ENCODE results near the gene ATF3.

The ATF3 gene

DNA sequence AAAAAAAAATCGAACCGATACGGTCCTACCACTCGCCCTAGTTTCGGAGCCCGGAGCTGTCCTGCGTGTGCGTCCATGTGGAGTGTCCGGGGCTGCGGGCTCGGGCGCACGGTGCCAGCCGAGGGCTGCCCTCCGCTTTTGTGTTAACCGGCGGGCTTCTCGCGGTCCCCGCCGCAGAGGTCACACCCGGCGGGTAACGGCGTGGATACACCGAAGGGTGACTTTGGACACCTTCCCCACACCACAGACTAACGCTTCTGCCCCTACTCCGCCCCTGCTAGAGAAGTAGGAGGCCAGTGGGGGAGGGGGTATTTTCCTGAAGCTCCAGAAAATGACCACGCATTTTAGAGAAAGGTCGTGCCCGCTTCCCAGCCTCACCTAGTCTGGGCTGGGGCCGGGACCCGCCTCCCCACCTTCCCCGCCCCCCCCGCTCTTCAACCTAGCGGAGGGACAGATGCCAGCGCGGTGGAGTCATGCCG, 609 bp upstream of the ATF3 start:
- DNase-seq (ENCODE audit: low read depth, low spot score) = no peak

DNA sequence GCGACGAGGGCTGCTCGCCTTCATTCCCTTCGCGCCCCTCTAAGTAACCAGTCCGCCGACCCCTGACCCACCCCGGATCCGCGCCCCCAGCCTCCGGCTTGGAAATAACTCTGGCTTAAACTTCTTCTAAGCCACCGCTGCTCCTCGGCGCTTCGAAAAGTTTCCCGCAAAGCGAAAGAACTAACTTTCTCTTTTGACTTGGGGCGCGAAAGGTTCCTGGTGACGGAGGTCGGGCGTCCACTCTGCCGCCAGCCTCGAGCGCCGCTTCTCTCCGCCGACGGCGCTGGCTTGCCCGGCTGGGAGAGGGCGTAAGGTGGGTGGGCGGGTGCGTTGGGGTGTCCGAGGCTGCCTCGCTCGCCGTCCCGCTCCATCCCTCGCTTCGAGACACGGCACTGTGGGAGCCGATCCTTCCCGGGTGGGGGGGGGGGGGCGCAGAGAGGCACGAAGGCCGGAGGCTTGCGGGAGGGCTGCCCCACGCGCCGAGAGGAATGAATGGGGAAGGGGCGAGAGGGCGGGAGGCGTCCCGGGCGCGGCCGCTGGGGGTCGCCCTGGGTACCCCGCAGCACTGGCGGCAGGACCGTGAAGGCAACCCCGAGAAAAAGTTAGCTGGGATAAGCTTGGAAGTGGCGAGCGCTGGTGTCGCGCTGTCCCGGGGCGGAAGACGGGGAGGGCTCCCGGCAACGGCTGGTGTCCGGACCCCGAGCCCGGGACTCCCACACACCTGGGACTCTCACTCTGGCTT, 569 bp downstream of the ATF3 start:
- DNase-seq (ENCODE audit: low read depth, low spot score) = no peak

DNA sequence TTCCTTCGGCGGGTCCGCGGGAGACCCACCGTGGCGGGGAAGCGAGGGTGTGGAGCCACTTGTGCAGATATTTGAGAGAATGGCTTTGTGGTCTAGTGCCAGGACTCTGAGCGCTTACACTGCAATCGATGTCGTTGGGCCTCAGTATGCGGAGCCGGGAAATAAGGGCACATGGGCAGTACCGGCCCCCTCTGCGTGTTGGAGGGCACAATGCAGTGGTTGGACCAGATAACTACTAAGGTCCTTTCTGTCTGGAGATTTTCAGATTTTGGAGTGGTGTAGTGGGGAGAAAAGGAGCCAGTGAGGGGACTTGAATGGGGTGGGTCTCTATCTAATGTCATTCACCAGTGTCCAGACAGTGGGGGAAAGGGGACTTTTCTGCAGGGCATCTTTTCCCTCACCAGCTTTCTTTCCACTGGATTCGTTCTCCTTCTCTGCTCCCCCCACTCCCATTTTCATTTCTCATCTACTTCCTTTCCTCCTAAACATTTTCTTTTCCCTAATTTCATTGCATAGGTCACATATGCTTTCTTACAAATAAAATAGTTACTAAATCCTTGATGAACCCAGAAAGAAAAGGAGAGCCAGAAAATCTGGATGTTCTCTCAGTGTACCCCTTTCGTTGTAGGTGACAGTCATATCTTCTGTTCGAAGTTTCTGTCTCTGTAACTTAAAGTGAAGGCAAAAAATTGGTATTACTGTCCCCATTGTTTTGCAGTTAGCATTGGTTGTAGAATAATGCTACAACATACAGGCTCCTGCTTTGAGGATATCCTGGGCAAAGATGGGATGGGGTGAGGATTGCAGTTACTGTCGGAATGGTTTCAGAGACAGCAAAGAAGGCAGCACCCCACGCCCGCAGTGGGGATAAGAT, 1.4 kb downstream of the ATF3 start:
- no peak for DNase-seq (ENCODE audit: low read depth, low spot score)

DNA sequence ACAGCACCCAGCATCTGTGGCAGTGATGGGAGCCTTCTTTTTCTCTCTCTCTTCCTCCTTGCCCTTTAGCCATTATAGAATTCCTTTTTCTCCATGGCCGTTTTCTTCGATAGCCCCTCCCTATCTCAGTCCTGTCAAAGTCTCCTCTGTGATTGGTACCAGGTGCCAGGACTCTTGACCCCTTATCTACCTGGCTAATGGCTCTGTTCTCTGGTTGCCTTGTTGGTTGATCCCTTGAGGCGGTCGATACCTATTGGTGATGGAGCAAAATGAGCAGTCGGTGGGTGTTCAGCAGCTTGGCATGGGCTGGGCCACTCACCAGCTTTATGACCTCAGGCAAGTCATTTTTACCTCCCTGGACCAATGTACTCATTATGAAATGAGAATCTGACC, 2.0 kb downstream of the ATF3 start:
- DNase-seq (ENCODE audit: low read depth, low spot score) = no peak

DNA sequence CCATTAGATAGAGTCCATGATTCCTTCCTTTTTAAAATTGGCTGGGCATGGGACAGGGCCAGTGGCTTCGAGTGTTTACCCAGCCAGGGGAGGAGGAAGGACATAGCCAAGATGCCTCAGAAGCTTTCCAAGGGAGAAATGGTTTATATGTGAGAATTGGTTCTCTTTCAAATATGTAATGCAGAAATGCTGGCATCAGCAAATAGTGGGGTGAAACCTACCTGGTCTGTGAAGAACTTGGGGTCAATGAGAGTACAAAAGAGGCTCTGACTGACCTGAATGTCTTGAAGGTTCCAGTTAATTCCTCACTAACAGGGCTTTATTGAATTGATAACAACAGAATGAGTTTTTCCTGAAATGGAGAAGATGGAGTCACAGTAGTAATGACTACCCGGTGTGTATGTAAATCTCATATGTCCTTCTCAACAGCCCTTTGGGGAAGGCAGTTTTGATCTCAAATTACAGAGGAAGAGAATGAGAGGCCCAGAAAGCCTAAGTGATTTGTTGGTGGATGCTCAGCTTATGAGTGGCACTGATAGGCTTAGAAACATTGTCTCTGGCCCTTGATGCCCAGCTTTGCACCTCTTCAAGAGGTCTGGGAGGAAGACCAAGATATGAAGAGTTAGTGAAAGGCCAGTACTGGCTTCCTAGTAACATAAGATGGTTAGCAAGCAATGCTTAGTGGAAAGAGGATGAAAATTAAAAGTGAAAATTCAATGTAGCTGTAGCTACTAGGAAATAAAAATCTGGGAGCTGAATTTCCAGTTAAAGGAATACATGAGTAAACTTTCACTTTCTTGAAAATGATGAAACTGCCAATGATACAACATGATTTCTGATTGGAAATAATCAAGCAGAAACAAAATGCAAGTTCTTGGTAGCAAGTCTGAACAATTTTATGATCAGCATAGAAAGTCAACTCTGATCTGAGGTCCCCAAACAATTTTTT, 2.7 kb downstream of the ATF3 start:
- no peak for DNase-seq (ENCODE audit: low read depth, low spot score)

DNA sequence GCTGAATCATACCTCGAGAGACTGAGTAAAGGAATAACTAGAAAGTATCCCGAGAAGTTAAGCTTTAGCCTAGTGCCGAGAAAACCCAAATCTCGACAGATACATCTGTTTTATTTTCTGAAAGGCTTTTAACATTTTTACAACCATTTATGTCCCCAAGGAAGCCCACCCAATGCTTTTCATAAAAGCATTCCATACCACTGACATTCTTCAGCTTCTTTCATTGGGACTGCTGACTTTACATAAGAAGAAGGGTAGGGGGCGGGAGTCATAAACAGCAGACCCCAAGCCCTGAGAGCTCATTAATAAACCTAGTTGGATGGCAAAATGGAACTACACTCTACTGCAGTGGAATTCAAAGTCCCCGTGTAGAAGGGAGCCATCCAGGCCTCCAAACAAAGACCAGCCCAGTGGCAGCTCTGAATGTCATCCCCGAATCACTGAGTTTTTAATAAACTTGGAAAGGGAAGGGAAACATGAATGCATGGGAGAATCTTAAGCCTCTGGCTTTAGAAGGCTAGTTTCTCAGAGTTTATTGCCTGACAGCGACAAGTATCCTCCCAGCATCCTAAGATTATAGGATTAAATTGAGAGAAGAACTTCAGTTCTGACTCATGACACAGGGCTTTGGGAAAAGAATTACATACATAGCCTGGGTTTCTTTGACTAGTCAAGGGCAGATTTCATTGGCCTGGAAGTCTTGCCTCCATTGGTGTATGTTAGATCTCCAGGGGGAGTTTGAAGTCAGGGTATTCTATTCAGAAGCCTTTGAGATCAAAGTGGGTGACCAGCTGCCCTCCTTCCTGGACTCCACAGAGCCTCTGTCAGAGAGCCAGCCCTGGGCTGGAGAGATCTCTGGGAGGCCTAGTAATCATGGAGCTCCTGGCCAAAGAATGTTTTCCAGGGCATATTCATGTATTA, 3.7 kb downstream of the ATF3 start:
- DNase-seq (ENCODE audit: low read depth, low spot score) = no peak

DNA sequence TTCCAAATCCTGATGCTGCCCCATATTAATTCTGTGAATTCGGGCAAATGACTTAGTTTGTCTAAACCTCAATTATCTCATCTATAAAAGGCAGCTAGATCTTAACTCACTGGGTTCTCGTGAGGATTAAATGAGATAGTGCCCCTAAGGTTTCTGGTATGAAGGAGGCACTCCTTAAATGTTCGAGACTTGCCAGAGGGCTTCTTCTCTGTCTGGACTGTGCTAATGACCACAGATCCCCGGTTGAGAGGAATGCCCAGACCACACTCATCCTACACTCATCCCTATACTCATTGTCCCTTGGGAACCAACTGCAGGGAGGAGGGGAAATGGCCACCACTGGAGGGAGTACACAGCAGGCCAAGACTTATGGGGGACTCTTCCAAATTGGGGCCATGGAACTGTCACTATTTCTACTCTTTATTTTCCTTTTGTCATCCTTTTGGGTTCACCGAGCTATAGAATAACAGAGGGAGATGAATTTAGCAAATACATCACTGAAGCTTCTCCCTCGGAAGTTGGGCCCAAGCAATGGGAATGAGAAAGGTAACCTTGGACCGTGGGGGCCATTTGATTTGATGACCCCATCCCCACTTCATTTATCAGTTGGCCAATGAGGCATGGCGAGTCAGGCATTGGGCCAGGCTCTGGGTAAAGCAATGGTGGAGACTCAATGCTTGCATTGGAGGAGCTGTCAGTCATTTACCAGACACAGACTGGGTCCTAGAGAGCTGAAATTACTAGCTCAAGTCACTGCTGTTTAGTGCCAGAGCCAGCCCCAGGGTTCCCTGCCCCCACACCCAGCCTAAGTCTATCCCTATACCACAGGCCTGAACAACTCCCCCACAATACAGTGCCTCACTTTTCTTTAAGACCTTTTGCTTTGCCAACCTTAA, 5.1 kb downstream of the ATF3 start:
- DNase-seq (ENCODE audit: low read depth, low spot score) = no peak

DNA sequence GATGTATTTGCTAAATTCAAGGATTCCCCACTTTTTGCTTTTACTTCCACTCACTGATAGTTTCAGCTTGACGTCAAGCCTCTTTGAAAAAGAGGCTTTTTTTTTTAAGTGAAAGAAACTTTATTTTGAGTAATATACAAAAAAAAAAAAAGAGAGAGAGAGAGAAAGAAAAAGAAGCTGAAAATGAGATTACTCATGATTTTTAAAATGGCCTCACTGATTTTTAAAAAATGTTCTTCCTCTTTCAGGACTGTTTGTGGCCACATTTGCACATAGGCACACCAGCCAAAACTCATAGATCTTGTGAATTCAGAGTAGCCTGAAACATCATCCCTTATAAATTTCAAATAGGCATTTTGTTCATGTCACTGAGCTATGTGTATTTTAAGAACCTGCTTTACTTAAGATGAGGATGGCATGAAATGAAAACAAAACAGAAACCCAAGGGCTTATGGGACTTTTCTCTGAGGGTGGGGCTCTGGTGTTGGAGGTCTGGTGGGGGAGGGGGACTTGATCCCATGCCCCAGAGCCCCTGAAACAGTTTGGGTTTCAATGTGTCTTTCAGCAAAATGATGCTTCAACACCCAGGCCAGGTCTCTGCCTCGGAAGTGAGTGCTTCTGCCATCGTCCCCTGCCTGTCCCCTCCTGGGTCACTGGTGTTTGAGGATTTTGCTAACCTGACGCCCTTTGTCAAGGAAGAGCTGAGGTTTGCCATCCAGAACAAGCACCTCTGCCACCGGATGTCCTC, 6.1 kb downstream of the ATF3 start:
- no peak for DNase-seq (ENCODE audit: low read depth, low spot score)

DNA sequence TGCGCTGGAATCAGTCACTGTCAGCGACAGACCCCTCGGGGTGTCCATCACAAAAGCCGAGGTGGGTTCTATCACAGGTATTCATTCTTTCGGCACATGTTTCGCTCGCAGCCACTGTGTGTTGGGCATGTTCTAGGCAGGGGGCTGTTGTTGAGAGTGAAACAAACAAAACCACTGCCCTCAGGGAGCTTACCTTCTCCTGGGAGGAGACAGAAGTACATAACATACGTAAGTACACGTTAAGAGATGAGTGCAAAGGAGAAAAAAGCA, 6.6 kb downstream of the ATF3 start:
- no peak for DNase-seq (ENCODE audit: low read depth, low spot score)

DNA sequence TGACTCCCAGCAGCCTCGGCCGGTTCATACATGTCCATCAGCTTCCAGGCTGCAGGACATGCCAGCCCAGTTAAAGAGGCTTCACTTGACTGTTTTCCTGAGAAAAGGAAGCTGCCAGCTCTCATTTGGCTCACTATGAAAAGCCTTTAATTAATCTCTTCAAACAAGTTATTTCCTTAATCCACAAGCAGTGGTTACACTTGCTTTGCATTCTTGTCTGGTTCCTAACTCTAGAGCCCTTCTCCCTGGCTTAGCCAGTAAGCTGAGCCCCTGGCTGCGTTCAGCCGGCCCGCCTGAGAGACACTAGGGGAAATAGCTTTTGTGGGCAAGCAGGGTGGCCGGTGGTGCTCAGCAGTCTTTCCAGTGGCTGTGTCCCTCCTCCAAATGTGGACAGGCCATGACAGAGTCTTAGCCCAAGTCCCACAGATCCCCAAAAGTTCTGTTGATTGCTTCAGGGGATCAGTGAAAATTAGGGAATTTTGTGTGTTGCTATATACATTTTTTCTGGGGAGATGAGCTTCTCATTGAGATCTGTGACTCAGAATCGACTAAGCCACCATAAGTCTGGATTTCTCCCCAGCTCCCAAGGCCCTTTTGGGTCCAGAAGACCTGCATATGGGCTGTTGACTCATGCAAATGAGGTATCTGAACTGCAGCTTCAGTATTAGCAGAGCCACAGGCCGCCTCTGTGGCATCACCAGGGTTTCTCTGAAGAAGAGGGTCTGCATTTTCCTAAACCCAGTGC, 10.1 kb downstream of the ATF3 start:
- no peak for DNase-seq (ENCODE audit: low read depth, low spot score)

DNA sequence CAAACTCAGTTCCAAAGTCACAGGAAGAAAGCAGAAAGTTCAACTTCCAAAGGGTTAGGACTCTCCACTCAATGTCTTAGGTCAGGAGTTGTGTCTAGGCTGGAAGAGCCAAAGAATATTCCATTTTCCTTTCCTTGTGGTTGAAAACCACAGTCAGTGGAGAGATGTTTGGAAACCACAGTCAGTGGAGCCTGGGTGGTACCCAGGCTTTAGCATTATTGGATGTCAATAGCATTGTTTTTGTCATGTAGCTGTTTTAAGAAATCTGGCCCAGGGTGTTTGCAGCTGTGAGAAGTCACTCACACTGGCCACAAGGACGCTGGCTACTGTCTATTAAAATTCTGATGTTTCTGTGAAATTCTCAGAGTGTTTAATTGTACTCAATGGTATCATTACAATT, 11.7 kb downstream of the ATF3 start:
- DNase-seq (ENCODE audit: low read depth, low spot score) = no peak

DNA sequence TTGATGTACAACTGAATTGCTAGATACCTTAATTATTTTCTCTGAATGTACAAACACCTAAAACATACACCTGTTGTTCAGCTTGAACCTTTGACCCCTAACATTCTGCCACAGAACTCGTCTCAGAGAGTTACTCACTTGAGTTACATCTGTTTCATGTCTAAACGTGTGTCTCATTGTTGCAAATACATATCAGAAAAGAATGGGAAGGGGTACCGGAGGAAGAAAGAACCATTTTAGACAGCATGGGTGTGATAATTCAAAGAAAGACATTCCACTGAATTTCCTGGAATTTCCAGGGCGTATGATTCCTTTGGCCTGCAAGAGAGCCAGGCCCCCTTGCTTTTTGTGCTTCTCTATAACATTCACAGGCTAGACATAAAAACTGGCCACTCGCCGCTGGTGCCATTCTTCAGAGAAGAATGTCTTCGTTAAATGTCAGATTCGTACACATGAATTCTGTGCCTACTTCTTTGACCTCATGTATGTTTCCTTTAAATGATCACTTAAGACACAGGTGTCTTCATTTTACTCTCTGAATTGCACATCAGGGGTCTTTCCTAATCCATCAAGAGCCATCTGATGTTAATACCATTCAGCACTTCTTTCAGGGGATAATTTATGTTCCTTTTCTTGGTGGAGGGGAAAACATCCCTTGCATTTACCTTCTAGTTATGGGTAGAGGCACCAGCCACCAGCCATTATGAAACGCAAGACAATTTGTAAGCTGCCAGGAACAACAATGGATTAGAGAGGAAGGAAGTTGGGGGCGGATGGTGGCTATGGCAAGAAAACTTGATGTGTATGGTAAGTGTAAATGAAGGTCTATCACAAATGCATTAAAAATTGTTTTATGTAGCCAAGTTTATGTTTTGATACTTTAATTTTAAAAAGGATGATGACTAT, 12.7 kb downstream of the ATF3 start:
- no peak for DNase-seq (ENCODE audit: low read depth, low spot score)

DNA sequence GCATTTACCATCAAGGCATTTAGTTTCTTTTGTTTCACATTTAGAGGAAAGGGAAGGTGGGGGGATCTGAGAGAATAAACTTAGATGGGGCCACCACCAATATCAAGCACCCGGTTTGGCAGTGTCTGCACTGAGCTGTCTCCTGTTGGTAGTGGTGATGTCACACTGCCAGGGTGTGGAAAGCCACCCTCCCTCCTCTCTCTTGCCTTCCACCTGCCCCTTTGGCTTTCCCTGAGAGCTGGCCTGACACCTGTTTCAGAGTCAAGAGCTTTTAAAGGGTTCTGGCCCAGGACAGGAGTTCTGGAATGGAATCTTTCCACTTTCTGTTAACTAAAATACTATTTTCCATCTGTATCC, 13.4 kb downstream of the ATF3 start:
- no peak for DNase-seq (ENCODE audit: low read depth, low spot score)

DNA sequence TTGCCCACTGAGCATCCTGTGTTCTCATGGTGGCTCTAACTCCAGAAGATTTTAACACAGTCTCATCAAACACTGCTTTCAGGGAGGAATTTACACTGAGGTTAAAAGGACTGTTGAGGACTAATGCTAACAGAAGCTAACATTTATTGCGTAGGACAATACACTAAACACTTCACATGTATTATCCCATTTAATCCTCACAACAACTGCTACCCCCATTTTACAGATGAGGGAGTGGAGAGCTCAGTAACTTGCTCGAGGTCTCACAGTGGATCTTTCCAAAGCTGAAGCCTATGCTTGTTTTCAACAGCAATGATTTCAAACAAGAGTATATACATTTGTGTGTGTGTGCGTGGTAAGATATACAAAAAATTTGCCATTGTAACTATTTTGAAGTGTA, 13.9 kb downstream of the ATF3 start:
- DNase-seq (ENCODE audit: low read depth, low spot score) = no peak

DNA sequence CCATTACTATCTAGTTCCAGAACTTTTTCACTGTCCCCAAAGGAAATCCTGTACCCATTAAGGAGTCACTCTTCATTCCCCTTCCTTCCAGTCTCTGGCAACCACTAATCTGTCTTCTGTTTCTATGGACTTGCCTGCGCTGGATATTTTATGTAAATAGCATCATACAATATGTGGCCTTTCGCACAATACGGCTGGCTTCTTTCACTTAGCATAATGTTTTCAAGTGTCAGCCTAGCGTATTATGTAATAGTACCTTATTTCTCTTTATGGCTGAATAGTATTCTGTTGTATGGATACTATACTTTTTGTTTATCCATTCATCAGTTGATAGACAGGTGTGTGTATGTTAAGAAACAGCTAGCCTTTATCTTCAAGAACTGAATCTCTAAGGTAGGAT, 14.3 kb downstream of the ATF3 start:
- no peak for DNase-seq (ENCODE audit: low read depth, low spot score)

DNA sequence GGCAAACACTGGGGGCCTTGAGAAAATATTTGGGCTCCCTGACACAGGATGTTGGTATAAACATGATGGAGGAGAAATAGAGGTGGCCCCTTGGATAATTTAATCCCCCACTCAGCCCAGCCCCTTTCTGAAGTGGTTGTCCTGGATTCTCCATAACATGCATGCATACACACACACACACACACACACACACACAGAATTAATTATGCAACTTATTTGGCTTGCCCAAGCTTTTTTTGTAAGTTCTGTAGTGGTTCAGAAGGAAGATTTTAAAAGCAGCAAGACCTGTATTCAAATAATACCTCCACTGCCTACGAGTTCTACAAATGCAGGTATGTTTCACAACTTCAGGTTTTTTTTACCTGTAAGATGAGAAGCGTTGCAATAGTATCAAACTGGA, 15.0 kb downstream of the ATF3 start:
- no peak for DNase-seq (ENCODE audit: low read depth, low spot score)

DNA sequence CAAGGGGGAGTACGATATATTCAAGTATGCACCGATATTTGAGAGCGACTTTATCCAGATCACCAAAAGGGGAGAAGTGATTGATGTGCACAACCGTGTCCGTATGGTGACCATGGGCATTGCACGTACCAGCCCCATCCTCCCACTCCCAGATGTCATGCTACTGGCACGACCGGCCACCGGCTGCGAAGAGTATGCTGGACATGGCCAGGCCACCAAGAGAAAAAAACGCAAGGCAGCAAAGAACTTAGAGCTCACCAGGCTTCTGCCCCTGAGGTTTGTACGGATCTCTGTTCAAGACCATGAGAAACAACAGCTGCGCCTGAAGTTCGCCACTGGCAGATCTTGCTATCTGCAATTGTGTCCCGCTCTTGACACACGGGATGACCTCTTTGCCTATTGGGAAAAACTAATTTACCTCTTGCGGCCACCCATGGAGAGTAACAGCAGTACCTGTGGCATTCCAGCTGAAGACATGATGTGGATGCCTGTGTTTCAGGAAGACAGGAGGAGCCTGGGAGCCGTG, 16.5 kb downstream of the ATF3 start:
- no peak for DNase-seq (ENCODE audit: low read depth, low spot score)

Measured in activated CD4-positive, CD25-positive, alpha-beta regulatory T cell treated with anti-CD3 and anti-CD28 coated beads, Interleukin-2, amount 50 U/mL, for 16 hours (primary cell).